ENCODE measurements around the gene TIMP4.

DNA sequence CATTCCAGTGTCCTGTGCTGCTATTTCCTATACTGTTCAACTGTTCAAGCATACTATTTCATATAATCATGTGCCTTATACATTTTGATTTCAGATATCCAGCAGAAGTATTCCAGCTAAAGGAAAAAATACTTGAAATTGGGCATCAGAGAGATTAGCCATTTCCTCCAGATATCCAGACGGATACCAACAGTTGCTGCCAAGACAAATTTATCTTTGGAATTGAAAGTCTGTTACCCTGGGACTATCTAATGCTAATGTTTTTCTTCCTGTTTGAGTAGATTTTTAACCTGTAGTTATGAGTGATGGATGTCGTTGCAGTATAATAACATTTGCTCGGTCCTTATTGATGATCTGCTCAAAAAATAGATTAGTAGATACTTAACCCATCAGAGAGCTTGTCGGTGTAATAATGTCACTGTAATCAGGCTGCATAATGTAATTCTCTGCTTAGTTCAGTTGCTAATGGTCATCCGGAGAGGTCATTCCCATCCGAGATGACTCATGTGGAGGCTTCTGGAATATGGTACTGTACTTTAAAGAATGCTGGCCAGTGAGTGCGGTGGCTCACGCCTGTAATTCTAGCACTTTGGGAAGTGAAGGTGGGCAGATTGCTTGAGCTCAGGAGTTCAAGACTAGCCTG, 51.5 kb downstream of the TIMP4 start:
- TF ChIP-seq, protein P1, sequence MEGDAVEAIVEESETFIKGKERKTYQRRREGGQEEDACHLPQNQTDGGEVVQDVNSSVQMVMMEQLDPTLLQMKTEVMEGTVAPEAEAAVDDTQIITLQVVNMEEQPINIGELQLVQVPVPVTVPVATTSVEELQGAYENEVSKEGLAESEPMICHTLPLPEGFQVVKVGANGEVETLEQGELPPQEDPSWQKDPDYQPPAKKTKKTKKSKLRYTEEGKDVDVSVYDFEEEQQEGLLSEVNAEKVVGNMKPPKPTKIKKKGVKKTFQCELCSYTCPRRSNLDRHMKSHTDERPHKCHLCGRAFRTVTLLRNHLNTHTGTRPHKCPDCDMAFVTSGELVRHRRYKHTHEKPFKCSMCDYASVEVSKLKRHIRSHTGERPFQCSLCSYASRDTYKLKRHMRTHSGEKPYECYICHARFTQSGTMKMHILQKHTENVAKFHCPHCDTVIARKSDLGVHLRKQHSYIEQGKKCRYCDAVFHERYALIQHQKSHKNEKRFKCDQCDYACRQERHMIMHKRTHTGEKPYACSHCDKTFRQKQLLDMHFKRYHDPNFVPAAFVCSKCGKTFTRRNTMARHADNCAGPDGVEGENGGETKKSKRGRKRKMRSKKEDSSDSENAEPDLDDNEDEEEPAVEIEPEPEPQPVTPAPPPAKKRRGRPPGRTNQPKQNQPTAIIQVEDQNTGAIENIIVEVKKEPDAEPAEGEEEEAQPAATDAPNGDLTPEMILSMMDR (IDR thresholded peaks at IDR 0.05), result no peak
- no peak for TF ChIP-seq ZFX (IDR thresholded peaks at IDR 0.05; ENCODE audit: borderline replicate concordance)

All from 22Rv1 (cell line).